ENCODE results near the gene EPB41L2.

Gene EPB41L2

GRCh38 chr6:130794738-130795137 is 268.3 kb downstream of the EPB41L2 start:
- WGBS, 2 experiments (ENCODE audit: insufficient coverage in 2 of 2): 93 to 94% methylated on average over 3 of the region's 3 CpGs

GRCh38 chr6:130794010-130794697 is 268.9 kb downstream of the EPB41L2 start:
- Histone ChIP-seq H3K4me3 (ENCODE audit: extremely low read depth, insufficient read depth, low read length, poor library complexity, severe bottlenecking) (no peak overlapping the region), H3K4me1 (ENCODE audit: control insufficient read depth, insufficient read depth, low read length, poor library complexity, severe bottlenecking) (no peaks in the 10 kb centered on the region), H3K9me3 (ENCODE audit: control insufficient read depth, low read length) (no peaks in the 10 kb centered on the region), H3K36me3 (ENCODE audit: control insufficient read depth, insufficient read depth, low read length) (no peaks in the 10 kb centered on the region), H3K27ac (ENCODE audit: low read depth, low read length, severe bottlenecking) (no peak overlapping the region)
- WGBS, 2 experiments (ENCODE audit: insufficient coverage in 2 of 2): 100% methylated on average over 1 of the region's 1 CpG

More at GRCh38 chr6:130794738-130795137, 268.3 kb downstream of the EPB41L2 start:
- no peaks in the 10 kb centered on the region for H3K9me3 ChIP-seq (ENCODE audit: control insufficient read depth, low read length)
- no peak overlapping the region for H3K4me3 ChIP-seq (ENCODE audit: extremely low read depth, insufficient read depth, low read length, poor library complexity, severe bottlenecking)
- no peaks in the 10 kb centered on the region for H3K36me3 ChIP-seq (ENCODE audit: control insufficient read depth, insufficient read depth, low read length)
- H3K4me1 ChIP-seq (ENCODE audit: control insufficient read depth, insufficient read depth, low read length, poor library complexity, severe bottlenecking): no peaks in the 10 kb centered on the region
- H3K27ac ChIP-seq (ENCODE audit: low read depth, low read length, severe bottlenecking): no peak overlapping the region
